RCC 7860 (cell line): ENCODE measurements around the gene ITPK1.

Source experiments
- DNase-seq: peaks from one replicate; pipeline ENCODE4 v3.0.0-alpha.2; 2015; ENCODE audit warnings: low spot score
- FAIRE-seq: peaks from 2 replicates; lab custom pipeline; 2012; peaks lifted over from hg19 to GRCh38; lab: Jason Lieb, UNC

ITPK1 gene

DNA sequence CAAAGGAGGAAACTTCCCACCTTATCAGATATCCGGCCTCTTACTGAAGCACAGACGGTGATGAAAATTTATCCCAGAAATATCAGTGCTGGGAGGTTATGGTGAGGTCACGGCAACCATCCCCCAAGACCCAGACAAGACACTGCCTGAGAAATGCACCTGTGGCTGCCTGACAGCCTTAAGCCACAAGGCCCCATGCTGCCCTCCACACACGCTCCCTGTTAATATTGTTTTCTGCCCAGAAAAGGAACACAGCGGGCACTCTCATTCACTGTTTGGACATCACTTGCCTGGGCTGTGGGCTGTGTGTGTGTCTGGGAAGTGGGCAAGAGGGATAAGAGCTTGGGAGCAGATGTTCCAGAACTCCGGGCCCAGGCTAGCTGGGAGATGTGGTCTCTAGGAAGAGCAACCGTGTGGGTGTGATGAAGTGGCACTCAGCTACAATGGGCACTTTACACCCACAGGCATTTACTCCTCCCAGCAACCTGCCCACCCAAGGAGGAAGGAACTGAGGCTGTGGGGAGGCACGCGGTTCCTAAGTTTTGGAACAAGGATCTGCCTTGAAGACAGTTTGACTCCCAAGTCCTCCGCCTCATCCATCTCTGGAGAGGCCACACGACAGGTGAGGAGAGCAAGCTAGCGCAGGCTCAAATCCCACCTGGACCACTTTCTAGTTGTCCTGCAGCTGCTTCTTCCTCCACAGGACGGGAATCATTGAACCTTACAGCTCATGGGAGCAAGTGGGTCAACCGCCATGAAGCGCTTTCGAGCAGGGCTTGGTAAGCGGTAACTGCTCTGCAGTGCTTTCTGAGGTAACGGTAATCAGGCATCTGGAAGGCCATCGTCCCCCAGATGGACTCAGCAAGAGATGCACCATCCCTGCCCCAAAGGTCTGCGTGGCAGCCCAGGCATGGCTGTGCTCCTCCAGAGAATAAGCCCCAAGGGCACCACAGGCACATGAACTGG lies 101.4 kb downstream of the ITPK1 start:
- FAIRE-seq, result no peak
- no peak for DNase-seq

DNA sequence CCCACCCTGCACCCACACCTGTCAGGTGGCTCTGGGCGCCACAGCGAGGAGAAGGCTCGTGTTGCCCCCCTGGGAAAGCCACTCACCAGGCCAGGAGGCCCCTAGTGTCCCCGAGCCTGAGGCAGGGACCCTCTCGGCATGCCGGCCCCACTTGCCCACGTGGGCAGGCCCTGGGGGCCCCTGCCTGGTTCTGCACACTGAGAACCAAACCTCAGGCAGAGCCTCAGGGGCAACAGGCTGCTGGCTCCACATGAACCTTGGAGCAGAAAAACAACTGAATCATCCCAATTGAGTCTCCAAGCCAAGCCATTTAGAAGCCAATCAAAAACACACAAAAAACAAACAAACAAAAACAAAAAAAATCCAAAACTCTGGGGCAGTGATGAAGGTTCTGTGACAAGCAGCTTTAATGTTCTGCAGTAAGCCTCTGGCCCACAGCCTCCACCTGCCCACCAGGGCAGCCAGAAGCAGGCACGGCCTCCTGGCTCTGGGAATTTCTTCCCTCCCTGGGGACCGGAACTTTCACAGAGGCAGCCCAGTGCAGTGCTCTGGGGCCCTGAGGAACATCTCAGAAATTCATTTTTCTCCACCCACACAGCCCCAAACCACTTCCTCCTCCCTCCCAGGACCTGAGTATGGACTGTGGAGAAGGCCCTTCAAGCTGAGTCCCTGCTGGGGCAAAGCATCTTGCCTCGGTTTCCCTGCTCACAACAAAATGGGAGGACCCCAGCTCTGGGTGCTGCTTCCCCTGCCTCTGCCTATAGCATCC lies 102.6 kb downstream of the ITPK1 start:
- no peak for DNase-seq
- no peak for FAIRE-seq

DNA sequence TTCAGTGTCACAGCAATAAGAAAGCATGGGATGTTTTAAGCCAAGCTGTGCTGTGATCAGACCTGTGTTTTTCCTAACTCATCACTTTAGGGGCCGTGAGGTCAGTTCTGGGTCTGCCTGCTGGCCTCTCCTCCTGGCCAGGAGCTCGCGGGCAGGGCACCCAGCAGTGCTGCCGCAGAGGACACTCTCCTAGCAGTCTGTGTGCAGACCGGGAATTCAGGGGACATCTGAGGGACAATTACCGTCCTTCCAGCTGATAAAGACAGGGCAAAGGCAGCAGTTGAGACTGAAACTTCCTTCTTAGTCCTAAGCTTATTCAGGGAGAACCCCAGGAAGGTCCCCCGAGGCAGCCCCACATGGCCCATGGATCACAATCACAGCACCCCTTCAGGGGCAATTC lies 103.2 kb downstream of the ITPK1 start:
- FAIRE-seq (no peak), DNase-seq (no peak)

DNA sequence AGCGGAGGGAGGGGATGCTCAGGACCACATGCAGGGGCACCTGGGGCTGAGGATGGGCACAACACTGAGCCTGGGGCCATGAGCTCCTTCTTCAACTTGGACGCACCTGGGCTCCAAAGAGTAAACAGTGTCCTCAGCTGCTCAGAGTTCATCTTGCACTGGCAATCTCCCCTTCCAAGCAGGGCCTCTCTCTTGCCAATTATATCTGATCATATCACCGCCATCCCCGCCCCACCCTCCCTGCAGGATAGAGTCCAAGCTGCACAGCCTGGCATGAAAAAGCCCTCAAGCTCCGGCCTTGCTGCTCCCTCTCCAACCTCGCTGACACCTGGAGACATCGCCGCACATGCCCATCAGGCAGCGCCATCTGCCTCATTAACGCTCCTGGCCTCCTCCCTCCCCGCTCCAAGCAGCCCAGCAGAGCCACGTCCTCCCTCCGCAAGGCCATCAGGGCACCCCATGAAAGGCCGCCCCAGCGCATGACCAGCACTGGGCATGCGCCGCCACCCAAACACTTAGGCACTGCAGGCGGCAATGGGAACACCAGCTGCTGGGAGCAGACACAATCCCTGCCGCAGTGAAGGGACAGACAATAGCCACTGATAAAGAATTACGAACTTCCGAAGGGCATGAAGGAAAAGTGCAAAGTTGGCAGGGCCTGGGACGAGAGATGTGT lies 103.9 kb downstream of the ITPK1 start:
- DNase-seq (no peak), FAIRE-seq (no peak)

DNA sequence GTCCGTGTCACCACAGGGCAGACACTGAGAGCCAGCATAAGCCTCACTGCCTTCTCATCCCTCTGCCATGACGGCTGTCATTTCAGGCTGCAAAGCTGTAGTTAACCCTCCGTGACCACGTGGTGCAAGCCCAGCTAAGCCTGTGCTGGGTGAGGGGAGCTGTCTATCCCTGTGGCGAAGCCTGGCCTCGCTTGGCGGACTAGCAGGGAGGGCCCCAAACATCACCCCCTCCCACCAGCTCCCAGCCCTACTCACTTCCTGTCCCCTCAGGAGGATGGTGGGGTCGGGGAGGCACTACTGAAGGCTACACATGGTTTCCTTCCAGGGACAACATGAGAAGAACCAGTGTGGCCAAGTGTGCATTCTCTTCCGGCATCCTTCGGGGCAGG lies 104.6 kb downstream of the ITPK1 start:
- no peak for FAIRE-seq

DNA sequence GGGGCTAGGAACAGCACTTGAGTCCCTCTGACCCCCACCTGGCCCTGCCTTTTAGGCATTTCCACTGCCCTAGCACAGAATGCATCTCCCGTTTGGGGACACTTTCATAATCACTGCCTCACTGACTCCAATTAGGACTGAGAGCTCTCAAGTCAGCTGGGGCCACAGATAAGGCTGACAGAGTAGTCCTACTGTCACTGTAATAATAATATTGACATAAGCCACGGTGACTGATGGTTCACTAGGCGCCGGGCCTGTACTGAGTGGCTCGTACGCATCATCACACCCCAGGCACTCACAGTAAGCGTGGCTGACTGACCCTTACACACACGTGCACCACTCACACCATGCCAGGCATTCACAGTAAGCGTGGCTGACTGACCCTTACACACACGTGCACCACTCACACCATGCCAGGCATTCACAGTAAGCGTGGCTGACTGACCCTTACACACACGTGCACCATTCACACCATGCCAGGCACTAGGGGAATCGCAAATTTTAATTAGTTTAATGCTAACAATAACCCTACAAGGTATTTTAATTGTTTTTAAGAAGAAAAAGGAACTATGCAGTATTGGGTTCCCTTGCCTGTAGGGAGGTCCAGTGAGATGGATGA lies 105.1 kb downstream of the ITPK1 start:
- peak; percentile 13 for DNase-seq
- no peak for FAIRE-seq

More for the DNA sequence above, 104.6 kb downstream of the ITPK1 start:
- no peak for DNase-seq

DNA sequence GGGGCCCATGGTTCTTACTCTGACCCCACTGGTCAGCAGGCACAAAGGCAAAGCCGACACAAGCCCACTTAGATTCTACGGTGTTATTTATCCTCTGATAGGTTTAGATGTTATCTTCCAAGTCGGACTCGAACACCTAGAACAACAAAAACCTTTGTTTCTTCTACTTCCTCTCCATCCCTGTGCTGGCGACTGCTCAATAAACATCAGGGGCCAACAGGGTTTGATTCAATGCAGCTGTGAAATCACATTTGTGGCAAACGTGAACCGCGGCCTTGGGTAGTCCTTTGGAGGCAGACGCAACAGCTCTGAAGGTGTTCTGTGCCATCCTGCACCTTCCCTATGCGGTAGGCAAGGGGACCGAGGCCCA lies 105.6 kb downstream of the ITPK1 start:
- DNase-seq (no peak), FAIRE-seq (no peak)

DNA sequence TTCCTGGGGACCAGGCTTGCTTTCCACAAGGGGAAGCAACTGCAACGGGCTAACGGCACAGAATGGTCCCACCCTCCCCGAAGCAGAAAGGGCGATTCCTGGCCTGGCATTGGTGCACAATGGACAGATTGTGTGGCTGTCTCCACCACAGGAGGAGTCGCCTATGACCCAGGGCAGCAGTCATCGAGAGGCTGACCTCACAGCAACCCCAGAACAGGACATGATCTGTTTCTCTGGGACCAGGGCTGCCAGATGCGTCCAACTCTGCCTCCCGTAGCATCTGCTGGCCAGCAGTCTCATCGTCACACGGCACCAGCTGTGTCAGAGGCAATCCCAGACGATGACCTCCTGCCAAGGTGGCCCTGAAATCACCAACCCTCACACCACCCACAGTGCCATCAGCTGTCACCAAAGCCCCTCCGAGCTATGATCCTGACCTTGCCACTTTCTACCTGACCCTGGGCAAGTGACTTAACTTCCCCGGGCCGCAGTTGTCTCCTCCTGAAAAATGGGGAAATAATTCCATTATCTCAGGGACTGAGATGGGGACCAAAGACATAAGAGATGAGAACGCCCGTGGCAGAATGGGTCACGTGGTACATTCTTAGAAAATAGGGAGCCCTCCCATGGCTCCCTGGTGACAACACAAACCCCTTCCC lies 106.1 kb downstream of the ITPK1 start:
- no peak for DNase-seq

DNA sequence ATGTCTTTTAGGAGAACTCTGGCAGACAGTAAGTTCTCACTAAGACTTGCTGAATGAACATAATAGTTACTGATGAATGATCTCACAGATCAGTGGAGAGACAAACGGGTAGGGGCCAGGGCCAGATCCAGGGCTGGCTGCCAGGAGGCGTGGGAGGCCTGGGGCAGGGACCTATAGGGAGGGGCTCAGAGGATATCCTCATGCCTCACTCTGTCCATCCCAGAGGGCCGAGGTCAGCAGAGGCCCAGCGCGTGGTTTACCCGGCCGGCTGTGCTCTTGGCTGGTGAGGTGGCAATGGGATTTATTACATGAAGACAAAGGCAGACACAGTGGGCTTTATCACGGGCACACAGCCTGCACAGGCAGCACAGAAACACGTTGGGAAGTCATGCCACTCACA lies 107.3 kb downstream of the ITPK1 start:
- DNase-seq (peak; percentile 62), FAIRE-seq (peak; percentile 73)

More for the DNA sequence above, 106.1 kb downstream of the ITPK1 start:
- no peak for FAIRE-seq

DNA sequence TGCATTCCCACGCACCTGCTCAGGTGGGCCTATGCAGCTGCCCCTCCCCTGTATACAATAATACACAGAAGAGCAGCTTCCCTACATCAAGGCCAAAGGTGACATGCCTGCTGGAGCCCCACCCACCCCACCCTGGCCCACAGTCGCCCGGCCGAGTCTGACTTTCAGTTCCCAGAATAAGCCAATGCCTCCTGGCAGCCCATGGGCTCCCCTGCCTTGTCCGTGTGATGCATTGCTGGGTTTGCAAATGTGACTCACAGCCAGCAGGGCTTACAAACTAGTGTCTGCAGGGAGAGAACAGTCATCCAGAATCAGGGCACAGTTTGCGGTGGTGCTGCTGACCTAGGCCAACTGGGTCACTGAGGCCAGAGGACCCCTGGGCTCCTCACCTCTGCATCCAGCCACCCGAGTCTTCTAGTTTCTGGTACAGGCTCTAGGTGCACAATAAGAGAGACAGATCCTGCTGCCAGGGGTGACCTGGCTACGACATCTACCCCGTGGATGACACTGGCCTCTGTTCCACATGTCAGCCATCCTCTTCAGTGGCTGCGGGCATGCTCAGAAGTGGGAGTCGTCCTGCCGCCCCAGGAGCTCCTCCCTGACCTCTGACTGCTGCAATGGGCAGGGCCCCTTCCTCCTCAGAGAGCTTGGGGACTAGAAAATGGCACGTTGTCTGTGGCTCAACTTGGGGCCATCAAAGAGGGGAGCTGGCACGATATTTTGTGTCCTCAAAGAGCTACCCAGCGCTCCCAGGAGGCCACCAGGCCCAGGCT lies 108.3 kb downstream of the ITPK1 start:
- DNase-seq (peak; percentile 64), FAIRE-seq (no peak)

DNA sequence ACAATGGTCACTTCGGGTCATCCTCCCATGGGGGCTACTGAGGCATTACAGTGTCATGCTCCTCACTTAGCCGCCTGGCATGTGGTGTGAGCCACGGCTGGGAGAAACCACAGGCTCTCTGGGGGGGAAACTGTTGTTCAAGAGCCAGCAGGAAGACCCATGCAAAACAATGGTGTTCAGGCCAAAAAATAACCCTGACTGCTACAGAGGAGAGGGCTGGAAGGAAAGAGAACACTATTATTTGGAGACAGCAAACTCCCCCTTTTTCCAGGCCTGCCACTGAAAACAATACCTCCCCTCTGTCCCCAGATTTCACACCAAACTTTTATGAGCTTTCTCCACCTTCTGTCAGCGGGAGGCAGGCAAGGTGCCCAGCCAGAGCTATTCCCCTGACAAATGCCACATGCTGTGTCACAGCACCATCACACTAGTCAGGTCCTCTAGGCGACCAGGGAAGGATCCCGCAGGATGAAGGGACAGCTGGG lies 109.1 kb downstream of the ITPK1 start:
- FAIRE-seq (no peak), DNase-seq (peak; percentile 16)

DNA sequence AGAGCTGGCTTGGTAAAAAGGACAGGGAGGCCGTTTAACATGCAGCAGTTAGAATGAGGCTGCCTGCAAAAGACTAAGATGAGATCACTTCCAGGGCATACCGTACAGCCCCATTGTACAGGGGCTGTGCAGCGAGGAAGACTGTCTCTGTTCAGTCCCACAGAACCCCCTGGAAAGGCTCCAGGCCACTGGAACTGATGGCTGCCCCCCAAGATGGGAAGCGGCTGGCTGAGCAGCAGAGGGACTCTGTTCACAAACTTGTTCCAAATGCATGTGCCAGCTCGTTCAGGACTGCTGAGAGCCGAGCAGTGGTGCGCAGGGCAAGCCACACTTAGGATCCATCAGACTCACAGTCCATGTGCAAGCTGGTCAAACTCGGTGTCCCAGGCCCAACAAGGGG lies 109.9 kb downstream of the ITPK1 start:
- no peak for FAIRE-seq

DNA sequence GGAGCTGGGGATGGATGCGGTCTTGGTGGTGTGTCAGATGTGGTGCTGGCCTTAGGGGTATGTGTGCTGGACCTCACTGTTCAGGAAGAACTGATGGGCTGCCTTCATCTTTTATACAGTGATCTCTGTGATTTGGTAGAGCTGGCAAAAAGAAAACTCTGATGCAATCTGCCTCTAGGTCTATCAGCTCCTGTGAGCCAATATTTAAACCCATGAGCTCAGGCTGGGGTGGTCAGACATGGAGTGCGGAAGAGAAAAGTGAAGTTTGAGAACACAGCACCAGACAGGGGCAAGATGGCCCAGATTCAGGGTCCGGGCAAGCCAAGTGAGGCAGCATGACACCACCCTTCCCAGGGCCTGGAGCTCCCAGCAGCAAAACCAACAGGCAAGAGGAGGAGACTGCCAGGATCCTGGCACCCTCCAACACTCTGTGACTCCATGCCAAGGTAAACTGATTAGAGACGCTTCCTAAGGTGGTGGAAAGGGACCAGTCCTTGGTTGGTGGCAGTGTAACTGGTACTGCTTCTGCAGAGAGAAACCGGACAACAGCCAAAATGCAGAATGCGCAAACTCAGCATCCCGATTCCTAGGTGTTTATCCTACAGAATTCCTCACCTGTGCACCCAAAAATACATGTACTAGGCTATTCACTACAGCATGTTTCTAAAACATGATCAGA lies 110.5 kb downstream of the ITPK1 start:
- DNase-seq (no peak), FAIRE-seq (no peak)

More for the DNA sequence above, 109.9 kb downstream of the ITPK1 start:
- no peak for DNase-seq

DNA sequence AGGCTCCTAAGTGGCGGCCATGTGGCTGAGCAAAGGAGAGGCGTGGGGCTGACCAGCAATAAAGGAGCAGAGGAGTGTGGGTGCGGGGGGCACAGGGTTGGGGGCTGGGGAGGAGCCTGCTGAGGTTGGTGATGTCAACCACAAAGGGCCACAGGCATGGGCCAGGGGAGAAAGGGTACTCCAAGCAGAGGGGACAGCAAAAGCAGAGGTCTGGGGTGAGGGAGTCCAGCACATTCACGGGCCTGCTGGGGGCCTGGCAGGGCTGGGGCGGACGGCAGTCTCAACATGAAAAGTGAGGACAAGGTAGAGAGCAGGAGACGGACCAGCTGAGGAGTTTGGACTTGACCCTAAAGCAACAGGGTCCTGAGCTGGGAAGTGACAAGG lies 111.0 kb downstream of the ITPK1 start:
- no peak for DNase-seq

DNA sequence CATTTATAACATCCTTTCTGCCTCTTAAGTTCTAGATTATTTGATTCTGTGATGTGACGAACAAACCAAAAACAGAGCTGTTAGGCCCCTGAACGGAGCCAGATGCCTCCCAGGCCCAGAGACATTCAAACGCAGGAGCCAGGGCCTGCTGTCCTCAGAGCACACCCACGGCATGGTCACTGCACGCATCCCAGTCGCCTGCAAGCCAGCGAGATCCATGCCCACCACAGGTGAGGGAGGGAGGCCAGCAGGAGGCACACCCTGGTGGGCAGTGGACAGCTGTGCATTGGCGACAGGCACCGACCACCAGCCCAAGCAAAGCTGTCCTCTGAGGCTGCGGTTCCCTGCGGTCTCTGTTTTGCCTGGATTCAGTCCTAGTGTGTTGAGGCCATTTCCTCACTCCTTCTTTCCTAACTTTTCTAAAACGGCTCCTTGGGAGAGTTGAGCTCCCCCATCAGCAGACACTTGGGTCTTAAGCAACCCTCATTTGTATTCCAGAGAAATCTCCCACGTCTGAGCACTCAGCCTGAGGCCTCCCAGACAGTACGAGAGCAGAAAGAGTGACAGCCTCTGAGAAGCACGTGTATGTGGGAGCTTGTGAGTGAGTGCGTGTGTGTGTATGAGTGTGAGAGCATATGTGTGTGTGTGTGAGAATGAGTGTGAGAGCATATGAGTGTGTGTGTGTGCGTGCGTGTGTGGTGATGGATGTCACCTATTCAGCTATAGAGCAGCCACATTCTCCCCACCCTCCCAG lies 111.6 kb downstream of the ITPK1 start:
- no peak for FAIRE-seq
- no peak for DNase-seq

More for the DNA sequence above, 111.0 kb downstream of the ITPK1 start:
- FAIRE-seq, result no peak

DNA sequence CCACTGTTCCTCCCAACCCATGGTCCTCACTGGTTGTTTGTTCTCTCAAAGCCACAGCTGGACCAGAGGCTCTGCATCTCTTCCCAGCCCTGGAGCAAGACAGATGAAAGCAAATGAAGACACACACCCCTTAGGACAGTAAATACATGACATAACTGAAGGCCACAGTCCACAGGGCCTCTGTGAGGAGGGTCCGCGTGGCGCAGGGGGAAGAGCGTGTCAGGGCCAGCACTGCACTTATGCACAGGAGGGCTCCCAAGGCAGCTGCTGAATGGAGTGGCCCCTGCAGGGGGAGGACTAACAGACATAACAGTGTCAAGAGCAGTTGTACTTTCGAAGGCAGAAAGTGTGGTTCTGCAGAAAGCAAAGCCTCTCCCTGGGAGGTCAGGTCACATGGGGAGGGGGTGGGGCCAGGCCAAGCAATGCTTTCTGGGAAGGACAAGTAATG lies 112.8 kb downstream of the ITPK1 start:
- FAIRE-seq (no peak), DNase-seq (no peak)

DNA sequence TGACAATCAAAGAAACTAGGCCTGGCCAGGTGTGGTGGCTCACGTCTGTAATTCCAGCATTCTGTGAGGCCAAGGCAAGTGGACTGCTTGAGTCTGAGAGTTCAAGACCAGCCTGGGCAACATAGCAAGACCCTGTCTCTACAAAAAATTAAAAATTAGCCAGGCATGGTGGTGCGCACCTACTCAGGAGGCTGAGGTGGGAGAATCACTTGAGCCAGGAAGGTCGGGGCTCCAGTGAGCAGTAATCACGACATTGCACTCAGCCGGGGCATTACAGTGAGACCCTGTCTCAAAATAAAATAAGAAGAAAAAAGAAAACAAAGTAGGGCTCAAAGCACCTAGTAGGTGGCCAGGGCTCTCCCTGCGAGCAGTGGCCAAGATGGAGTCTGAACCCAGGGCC lies 113.7 kb downstream of the ITPK1 start:
- no peak for FAIRE-seq

DNA sequence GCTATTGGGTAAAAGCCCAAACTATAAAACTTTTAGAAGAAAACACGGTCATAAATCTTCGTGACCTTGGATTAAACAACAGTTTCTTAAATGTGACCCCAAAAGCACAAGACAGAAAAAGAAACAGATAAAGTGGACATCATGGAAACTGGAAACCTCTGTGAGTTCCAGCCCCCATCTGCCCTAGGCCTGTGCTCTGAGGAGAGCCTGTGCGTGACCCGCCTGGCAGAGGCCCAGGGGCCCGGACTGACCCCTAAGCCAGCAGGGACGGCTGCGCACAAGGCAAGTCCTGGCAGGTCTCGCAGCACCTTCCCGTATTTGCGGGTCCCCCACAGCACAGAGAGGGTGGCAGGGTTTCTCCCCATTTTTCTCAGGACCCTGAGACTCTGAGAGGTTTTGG lies 116.8 kb downstream of the ITPK1 start:
- FAIRE-seq (no peak), DNase-seq (no peak)

More for the DNA sequence above, 113.7 kb downstream of the ITPK1 start:
- DNase-seq, result no peak
